Measurements from ENCODE around the gene PRM3.

Gene PRM3

DNA sequence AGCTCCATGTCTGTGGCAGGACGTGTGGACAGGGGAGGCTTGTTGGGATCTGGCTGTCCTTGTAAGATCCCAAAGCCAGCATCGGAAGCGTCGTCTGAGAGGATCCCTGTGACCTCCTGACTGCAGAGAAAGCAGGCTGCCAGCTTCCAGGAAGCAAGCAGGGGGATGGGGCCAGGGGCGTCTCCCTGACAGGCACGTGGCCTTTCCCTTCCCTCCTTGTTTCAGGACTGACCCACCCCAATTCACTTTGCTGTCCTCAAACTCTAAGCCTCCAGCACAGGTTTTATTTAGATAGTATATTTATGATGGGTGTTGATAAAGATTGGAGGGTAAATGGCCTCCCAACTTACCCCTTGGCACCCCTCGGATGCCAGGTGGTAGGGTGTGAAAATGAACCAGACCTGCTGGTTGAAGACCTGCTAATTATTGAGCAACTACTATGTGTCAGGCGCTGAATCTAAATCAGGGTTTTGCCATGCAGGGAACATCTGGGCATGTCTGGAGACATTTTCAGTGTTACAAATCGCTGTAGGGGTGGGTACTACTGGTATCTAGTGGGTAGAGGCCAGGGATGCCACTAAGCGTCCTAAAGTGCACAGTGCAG is 42.0 kb downstream of the PRM3 start:
- no peak for TF ChIP-seq ZFX (IDR thresholded peaks at IDR 0.05; ENCODE audit: borderline replicate concordance)
- TF ChIP-seq, protein P1, sequence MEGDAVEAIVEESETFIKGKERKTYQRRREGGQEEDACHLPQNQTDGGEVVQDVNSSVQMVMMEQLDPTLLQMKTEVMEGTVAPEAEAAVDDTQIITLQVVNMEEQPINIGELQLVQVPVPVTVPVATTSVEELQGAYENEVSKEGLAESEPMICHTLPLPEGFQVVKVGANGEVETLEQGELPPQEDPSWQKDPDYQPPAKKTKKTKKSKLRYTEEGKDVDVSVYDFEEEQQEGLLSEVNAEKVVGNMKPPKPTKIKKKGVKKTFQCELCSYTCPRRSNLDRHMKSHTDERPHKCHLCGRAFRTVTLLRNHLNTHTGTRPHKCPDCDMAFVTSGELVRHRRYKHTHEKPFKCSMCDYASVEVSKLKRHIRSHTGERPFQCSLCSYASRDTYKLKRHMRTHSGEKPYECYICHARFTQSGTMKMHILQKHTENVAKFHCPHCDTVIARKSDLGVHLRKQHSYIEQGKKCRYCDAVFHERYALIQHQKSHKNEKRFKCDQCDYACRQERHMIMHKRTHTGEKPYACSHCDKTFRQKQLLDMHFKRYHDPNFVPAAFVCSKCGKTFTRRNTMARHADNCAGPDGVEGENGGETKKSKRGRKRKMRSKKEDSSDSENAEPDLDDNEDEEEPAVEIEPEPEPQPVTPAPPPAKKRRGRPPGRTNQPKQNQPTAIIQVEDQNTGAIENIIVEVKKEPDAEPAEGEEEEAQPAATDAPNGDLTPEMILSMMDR (IDR thresholded peaks at IDR 0.05): no peak
- no peak overlapping the region for H3K27ac ChIP-seq

DNA sequence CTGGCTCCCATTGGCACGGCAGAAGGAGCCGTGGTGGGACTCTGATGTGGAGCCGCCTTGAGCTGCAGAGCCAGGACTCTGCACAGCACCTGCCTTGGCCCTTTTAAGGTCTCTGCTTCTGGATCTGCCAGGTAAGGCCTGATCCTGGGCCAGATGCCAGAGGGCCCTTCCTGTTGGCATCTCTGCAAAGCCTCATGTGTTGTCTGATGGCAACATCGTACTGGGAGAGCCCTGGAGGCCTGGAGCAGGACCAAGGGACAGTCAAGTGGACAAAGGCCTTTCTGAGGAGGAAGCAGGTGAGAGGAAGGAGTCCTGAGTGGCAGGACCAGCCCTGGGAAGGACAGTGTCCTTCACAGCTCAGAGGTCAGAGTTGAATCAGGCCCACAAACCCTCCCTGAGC is 43.5 kb downstream of the PRM3 start:
- H3K27ac ChIP-seq: no peak overlapping the region
- TF ChIP-seq, protein P1 (IDR thresholded peaks at IDR 0.05): no peak
- TF ChIP-seq ZFX (IDR thresholded peaks at IDR 0.05; ENCODE audit: borderline replicate concordance): no peak

DNA sequence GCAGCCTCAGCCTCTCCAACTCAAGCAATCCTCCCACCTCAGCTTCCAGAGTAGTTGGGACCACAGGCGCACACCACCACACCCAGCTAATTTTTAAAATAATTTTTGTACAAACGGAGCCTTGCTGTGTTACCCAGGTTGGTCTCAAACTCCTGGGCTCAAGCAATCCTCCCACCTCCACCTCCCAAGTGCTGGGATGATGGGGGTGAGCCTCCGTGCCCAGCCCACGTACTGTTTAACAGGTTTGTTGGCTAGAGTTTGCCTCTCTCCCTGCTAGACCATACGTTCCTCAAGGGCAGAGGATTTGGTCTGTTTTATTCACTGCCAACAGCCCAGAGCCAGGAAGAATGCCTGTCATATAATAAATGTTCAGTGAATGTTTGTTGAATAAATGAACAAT is 44.0 kb downstream of the PRM3 start:
- H3K27ac ChIP-seq: no peak overlapping the region
- TF ChIP-seq ZFX (IDR thresholded peaks at IDR 0.05; ENCODE audit: borderline replicate concordance): no peak
- TF ChIP-seq, protein P1 (IDR thresholded peaks at IDR 0.05): no peak

DNA sequence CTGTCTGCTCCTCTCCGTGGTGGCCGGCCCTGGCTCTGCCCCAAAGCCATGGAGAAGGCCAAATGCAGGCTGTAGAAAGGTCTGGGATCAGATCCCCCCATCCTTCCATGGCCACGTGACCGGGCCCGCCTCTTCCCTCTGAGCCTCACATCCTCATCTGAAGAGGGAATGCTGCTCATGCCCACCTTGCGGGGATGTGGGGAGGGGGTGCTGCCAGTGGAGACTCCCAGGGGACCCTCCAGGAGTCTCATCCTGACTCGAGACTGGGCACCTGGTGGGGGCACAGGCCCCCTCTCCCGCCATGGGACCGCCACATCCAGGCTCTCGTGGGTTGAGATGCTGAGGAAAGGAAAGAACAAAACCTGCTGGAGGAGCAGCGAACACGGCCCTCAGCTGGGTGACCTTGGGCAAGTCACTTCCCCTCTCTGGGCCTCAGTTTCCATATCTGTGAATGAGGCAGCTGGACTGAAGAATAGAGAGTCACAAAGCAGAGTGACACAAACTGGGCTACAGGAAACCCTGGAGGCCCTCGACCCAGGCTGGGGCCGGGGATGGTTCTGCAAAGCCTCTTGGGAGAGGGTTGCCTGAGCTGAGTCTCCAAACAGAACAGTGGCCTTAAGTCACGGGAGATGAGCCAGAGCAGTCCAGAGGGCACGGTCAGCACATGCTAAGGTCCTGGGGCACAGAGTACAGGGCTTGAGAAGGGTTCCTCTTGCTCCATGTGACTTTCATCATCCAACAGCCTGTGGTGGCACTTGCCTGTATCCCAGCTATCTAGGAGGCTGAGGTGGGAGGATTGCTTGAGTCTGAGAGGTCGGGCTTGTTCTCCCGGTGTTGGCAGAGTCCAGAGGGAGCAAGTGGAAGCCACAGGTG is 47.5 kb downstream of the PRM3 start:
- H3K27ac ChIP-seq: no peak overlapping the region
- TF ChIP-seq, protein P1 (IDR thresholded peaks at IDR 0.05): no peak
- TF ChIP-seq ZFX (IDR thresholded peaks at IDR 0.05; ENCODE audit: borderline replicate concordance): no peak

DNA sequence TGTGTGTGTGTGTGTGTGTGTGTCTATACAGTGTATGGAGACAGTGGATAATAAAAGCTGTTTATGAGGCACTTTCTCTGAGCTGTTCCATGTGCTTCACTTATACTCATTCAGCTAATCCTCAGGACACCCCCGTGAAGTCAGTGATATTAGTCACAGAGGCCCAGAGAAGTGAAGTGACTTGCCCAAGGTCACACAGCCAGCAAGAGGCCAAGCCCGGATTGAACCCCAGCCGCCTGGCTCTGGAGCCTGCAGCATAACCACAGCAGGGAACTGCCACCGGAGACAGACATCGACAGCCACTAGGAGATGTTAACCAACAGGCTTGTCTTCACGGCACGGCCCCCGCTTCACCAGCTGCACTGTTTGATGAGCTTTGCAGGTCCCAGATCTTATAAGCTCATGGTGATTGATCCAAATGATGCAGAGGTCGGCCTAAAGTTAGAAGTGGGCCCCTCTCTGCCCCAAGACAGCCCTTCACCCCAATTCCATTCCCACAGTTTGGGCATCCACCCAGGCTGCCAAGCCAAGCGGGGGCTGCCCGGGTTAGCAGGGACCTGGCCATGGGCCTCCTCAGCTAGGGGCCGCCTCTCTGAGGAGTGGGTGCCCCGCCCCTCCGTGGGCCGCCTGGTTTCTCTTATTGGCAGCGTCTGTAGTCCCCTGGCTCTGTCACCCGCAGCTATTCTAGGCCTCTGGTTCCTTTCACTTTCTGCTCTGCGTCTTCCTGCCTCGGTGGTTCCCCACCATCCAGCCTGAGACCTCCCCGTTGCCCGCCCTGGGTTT is 48.3 kb downstream of the PRM3 start:
- TF ChIP-seq, protein P1 (IDR thresholded peaks at IDR 0.05): no peak
- no peak for TF ChIP-seq ZFX (IDR thresholded peaks at IDR 0.05; ENCODE audit: borderline replicate concordance)
- no peak overlapping the region for H3K27ac ChIP-seq

DNA sequence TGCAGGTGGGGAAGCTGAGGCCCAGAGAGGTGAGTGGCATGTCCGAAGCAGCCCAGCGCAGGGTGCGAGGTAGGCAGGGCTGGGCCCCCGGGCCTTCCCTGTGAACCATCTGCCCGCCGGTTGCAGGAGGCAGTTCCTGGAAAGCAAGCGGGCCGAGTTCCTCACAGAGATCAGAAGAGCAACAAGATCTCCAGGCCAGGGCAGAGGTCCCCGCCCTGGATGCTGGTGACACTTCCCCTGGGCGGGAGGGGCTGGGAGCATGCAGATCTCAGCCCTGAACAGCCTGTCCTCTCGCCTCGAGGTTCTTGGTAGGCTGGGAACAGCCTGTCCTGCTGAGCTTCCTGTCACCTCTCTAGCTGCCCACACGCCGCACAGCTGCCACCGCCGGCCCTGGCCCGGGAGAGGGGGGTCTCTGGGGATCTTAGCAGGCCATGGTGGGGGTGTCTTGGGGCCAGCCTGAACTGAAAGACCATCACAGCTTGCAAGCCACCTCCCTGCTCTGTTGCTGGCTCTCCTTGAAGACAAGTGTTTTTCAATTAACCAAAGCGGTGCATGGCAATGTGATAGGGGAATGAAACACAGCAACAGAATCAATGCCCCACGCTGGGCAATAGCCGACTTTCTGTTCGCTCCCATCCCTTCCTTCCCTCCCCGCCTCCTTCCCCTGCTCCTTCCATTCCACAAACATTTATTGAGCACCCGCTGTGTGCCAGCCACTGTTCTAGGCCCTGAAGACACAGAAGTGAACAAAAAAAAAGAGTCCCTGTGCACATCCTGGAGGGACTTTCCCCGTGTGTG is 49.1 kb downstream of the PRM3 start:
- no peak overlapping the region for H3K27ac ChIP-seq
- TF ChIP-seq, protein P1 (IDR thresholded peaks at IDR 0.05): no peak
- no peak for TF ChIP-seq ZFX (IDR thresholded peaks at IDR 0.05; ENCODE audit: borderline replicate concordance)

Measured in 22Rv1 (cell line).